HG03521 (cell line): ENCODE data around the gene RIN3.

ENCODE experiments used
- ATAC-seq: cut with Tn5 transposase; IDR thresholded peaks from one replicate; pipeline ENCODE4 v1.9.1; 2021; ENCODE audit warnings: mild to moderate bottlenecking, moderate library complexity; ENCODE audit not compliant: unreplicated experiment

The RIN3 gene

DNA sequence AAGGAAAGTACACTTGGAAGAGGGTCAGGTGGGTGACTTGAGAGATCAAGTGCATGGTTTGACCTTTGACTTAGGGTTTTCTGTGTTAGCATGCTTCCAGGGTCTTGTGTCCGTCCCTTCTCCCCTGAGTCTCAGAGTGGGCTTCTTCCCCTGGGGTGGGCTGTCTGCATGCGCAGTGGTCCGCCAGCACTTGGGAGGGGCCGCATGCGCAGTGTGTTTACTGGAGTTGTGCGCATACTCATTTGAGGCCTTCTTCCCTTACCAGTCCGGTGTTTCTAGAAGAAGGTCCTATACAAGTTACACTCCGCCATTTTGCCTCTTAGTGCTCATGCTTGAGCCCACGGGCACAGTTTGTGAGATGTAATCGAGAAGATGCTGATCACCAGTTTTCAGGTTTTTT lies 58.5 kb downstream of the RIN3 start:
- ATAC-seq, result no peak

- no peak for ATAC-seq
Observed at GRCh38 chr14:92573761-92574498, 60.3 kb downstream of the RIN3 start.

DNA sequence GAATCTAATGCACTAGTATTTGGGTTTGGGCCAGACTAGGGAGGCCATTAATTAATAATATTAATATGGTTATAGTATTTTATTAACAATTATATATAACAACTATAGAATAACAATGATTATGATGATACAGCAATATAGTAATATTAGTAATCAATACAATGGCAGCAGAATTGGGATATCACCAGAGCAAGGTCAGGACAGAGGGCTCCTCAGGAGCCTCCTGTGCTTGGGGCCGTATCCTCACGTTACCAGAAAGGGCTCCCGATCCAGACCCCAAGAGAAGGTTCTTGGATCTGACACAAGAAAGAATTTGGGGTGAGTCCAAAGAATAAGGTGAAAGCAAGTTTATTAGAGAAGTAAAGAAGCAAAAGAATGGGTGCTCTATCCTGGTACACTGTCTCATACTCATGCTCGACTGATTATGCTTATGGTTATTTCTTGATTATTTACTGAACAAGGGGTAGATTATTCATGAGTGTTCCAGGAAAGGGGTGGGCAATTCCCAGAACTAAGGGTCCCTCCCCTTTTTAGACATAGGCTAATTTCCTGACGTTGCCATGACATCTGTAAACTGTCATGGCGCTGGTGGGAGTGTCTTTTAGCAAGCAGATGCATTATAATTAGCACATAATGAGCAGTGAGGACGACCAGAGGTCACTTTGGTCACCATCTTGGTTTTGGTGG lies 61.6 kb downstream of the RIN3 start:
- no peak for ATAC-seq

- no peak for ATAC-seq
Observed at GRCh38 chr14:92575748-92576303, 62.2 kb downstream of the RIN3 start.

DNA sequence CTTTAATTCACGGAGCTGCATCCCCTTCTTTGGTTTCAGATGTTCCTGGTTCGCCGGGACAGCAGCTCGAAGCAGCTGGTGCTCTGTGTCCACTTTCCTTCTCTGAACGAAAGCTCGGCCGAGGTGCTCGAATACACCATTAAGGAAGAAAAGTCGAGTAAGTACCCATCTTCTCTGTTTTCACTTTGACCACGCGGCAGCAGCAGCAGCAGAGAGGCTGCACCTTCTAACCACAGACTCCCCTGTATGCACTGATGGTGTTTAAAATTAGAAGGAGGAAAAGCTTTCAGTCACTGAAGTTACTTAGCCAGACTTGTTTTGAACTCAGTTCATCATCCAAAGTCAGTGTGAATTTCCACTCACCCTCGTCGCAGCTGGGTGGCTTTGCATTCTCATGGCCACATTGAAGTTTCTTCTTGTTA lies 63.8 kb downstream of the RIN3 start:
- ATAC-seq, result peak; percentile 63

GRCh38 chr14:92578511-92578910 lies 64.9 kb downstream of the RIN3 start:
- ATAC-seq, result no peak

DNA sequence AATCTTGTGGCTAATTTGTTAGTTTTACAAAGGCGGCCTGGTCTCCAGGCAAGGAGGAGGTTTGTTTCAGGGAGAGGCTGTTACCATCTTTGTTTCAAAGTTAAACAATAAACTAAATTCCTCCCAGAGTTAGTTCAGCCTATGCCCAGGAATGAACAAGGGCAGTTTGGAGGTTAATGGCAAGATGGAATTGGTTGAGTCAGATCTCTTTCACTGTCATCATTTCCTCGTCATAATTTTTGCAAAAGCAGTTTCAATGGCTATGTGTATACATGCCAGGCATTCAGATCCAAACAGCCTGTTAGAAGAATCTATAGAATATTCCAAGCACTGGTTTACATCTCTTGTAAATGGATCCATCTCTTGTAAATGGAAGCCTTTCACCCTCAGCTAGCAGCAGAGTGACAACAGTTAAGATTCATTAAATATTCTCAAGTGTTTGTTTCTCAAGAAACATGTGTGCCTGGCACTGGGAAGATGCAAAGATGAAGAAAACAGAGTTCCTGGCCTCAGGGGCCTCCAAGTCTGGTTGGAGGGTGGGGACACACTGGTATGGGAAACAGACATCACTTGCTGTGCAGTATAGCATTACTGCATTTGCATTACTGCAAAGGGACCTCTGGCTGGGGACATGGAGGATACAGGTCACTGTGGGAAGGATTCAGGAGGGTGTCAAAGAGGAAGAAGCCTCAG lies 65.8 kb downstream of the RIN3 start:
- ATAC-seq, result no peak

DNA sequence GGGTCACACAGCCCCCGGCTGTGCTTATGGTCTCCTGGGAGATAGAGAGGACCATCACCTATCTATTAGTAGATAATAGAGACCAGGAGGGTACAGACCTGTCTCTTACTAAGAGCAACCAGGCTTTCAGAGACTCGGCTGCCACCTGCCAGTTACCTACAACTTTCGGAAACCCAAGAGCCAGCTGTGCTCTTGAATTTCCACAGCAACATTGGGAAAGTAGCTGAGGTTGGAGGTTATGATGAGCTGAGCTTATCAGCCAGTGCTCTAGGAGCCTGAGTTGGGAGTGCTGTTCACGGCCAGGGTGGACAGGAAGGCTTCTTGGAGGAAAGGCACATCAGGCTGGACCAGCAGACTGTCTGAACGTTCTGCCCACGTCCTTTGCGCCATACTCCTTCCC lies 67.6 kb downstream of the RIN3 start:
- no peak for ATAC-seq

DNA sequence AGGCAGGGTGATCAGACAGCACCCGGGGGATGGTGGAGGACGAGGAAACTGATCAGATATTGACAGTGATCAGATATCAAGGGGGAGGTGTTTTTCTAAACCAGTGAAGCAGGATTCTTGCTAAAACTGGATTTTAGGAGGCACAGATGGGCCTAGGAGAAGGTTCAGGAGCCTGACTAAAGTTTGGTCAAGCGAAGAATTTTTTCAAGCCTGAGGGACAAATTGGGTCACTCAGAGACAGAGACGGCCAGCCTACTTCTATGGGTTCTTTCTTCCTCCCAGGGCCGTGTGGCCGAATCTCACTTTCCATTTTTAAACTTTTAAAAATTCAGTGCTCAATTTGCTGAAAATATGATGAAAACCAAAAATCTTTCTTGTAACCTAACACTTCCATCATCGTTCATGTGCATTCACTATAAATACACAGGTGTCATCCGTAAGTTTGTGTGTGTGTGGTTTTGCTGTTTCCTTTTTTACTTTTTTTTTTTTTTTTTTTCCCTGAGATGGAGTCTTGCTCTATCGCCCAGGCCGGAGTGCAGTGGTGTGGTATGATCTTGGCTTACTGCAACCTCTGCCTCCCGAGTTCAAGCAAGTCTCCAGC lies 68.5 kb downstream of the RIN3 start:
- ATAC-seq, result no peak

DNA sequence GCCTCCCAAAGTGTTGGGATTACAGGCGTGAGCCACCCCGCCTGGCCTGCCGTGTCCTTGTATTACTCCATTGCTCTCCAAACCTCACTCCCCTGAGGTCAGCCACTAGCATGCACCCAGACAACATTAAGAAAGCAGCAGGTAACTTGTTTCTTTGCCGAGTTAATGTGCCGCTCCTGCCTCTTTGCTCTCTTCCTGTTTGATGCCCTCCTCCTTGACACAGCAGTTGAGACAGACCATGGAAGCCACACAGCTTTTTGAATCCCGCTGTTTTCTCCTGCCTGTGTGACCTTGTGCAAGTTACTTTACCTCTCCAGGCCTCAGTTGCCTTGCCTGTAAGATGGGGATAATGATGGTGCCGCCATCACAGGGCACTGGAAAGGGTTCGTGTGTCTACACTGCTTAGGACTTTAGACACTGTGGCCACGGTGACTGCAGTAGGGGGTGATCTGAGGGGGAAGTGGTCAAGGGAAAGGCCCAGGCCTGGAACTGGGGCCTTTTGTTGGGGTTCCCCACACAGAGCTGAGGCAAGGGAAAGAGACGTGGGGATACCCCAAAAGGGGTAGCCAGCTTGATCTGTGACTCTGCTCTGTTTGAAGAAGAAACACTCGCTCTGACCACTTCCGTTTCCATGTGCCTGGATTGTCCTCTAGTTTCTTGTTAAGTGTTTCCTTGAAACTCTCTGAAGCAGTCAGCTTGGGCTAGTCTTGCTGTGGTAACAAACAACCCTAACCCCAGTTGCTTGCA lies 69.3 kb downstream of the RIN3 start:
- ATAC-seq, result no peak

DNA sequence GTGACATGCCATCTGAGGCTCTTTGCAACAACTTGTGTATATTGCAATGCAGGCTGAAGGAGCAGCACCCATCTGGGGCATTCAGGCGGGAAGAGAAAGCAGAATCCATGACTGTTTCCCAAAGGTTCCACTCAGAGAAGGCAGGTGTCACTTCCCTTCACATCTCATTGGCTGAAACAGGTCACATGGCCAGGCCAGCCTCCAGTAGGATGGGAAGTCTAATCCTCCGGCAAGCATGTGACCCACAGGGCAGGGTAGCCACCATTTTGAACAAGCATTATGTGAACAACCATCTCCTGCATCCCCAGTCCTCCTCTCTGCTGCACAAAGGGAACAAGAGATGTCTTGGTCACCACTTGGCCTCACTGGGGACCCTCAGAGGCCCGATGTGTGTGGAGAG lies 70.6 kb downstream of the RIN3 start:
- ATAC-seq, result no peak

GRCh38 chr14:92584816-92585215 lies 71.2 kb downstream of the RIN3 start:
- ATAC-seq, result no peak

GRCh38 chr14:92585981-92586937 lies 72.7 kb downstream of the RIN3 start:
- ATAC-seq, result peak; percentile 31

GRCh38 chr14:92586963-92587699 lies 73.5 kb downstream of the RIN3 start:
- no peak for ATAC-seq

DNA sequence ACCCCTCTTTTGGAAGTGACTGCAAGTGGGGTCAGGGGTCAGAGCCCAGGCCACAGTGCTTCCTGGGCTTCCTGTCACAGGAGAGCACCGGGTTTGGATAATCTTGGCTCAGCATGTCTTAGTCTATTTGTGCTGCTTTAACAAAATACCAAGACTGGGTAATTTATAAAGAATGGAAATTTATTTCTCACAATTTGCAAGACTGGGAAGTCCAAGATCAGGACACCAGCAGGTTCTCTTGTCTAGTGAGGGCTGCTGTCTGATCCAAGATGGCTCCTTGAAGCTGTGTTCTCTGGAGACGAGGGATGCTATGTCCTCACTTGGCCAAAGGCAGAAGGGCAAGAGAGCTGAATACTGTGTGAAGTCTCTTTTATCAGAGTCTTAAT lies 74.1 kb downstream of the RIN3 start:
- no peak for ATAC-seq

DNA sequence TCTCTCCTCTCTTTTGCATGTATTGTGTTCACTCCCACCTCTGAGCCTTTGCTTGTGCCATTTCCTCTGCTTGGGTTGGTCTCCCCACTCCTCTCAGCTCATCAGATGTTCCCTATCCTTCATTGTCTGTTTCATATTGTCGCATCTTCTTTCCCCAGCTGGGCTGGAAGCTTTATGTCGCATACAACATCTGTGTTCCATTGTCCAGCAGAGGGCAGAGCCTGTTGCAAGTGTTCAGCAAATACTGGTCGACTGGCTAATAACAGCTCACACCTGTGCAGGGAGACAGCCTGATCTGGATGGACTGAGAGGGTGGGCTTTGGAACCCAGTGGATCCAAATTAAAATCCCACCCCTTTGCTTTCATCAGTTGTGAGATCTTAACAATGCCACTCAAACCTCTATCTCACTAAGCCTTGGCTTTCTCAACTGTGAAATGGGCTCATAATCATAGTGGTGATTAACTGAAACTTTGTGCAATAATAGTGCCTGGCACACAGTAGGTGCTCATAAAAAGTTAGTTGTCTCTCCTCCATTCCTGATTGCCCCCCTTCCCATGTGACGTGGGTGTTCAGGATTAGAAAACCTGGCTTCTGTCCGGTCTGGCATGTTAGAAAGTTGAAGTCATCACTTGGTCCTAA lies 75.8 kb downstream of the RIN3 start:
- ATAC-seq, result no peak

DNA sequence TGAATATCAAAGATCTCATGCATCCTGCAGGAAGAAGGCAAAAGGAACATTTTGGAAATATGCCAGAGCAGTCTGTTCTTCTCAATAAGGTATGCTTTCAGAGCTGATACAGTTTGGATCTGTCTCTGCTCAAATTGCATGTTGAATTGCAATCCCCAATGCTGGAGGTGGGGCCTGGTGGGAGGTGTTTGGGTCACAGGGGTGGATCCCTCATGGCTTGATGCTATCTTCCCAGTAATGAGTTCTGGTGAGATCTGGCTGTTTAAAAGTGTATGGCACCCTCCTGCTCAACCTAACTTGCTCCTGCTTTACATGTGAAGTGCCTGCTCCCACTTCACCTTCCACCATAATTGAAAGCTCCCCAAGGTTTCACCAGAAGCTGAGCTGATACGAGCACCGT lies 76.6 kb downstream of the RIN3 start:
- ATAC-seq, result no peak

GRCh38 chr14:92590941-92591340 lies 77.4 kb downstream of the RIN3 start:
- ATAC-seq, result no peak
